Brain pericyte (primary cell): ENCODE data around the gene C7orf33.
"Not testable (repeated sequence)": the region's sequence is repeated elsewhere in the genome, so short reads cannot be mapped to it uniquely, and the experiment has no call there.

Experiments used
- DNase-seq: peaks from one replicate; pipeline ENCODE4 v3.0.0-alpha.2; 2012; ENCODE audit warnings: low read depth, low spot score

The C7orf33 gene

GRCh38 chr7:148590471-148590870 is at the start of gene C7orf33:
TSS of gene C7orf33 (plus strand) at chr7:148590766. CDS start at chr7:148590926, 160 bp downstream.
- DNase-seq = no peak

- DNase-seq = no peak
These were observed 48.6 kb upstream of the C7orf33 start for GRCh38 chr7:148541891-148542504.

- no peak for DNase-seq
These were observed 47.3 kb upstream of the C7orf33 start for GRCh38 chr7:148543302-148543701.

DNA sequence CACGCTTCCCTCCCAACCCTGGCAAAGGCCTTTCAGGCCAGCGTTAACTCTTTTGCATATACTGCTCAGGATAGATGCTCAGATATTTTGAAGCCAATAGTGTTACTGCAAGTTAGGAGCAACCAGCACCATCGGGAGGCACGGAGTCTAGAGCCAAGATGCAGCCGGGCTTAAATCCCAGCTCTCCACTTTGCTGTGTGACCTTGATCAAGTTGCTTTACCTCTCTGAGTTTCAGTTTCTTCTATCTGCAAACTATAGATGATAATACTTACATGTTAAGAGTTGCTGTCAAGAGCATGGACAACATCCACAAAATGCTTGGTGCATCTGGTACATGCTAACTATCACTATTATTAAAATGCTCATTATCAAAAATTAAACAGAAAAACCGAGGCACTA is 45.4 kb upstream of the C7orf33 start:
- DNase-seq = no peak

- DNase-seq = no peak
These were observed 44.6 kb upstream of the C7orf33 start for GRCh38 chr7:148545932-148546331.

- no peak for DNase-seq
These were observed 43.7 kb upstream of the C7orf33 start for GRCh38 chr7:148546857-148547256.

DNA sequence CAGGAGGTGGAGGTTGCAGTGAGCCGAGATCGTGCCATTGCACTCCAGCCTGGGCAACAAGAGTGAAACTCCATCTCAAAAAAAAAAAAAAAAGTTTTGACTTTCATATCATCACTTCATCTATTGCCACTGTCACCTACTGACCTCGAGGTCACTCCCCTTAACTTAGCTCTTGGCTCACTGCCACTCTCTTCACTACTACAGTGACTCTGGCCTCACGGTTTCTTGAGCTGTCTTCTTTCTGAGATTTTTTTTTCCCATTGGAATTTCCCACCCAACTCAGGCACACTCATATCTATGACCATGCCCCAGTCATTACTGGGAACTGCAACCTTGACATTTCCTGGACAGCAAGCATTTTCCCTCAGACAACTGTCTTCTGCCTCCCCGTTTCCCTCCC is 42.6 kb upstream of the C7orf33 start:
- DNase-seq = no peak

DNA sequence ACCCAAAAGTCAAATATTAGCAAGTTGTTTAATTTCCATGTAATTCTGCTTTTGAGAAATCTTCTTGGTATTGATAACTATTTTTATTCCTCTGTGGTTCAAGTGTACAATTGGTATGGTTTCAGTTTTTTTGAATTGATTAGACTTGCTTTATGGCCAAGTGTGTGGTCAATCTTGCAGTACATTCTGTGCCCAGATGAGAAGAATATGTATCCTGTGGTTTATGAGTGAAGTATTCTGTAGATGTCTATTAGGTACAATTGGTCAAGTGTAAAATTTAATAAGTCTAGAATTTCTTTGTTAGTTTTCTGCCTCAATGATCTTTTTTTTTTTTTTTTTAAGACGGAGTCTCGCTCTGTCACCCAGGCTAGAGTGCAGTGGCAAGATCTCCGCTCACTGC is 36.6 kb upstream of the C7orf33 start:
- DNase-seq = no peak

DNA sequence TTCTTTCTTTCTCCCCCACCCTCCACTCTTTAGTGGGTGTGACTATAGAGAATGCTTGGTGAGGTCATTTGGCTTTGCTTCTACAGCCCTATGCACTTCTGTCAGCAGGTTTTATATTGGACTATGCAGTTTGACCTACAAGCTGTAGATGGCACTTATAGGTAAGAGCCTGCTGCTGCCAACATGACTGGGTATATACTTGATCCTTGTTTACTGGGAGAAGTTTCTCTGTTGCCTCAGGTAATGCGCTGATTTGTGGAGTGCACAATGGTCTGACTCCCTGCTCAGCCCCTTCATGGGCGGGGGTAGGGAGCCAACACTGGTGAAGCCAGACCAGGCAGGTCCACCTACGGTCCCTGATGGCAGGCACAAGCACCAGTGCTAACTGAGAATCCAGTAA is 33.7 kb upstream of the C7orf33 start:
- no peak for DNase-seq

- DNase-seq = no peak
These were observed 31.7 kb upstream of the C7orf33 start for GRCh38 chr7:148558914-148559313.

- no peak for DNase-seq
These were observed 29.5 kb upstream of the C7orf33 start for GRCh38 chr7:148561099-148561498.

GRCh38 chr7:148563583-148564274 is 26.8 kb upstream of the C7orf33 start:
- no peak for DNase-seq

- DNase-seq = not testable (repeated sequence)
These were observed 26.2 kb upstream of the C7orf33 start for GRCh38 chr7:148564275-148564951.

GRCh38 chr7:148566736-148567135 is 23.8 kb upstream of the C7orf33 start:
- no peak for DNase-seq

GRCh38 chr7:148567524-148567923 is 23.0 kb upstream of the C7orf33 start:
- no peak for DNase-seq

- no peak for DNase-seq
These were observed 20.1 kb upstream of the C7orf33 start for GRCh38 chr7:148570510-148570909.

DNA sequence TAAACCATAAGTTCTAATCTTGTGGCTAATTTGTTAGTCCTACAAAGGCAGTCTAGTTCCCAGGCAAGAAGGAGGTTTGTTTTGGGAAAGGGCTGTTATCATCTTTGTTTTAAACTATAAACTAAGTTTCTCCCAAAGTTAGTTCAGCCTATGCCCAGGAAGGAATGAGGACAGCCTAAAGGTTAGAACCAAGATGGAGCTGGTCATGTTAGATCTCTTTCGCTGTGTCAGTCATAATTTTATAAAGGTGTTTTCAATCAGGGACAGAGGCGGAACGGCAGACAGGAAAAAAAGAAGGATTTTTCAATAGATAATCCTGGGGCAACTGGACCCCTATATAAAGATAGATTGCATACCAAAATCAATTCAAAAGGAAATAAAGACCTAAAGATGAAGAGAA is 19.6 kb upstream of the C7orf33 start:
- DNase-seq = not testable (repeated sequence)

DNA sequence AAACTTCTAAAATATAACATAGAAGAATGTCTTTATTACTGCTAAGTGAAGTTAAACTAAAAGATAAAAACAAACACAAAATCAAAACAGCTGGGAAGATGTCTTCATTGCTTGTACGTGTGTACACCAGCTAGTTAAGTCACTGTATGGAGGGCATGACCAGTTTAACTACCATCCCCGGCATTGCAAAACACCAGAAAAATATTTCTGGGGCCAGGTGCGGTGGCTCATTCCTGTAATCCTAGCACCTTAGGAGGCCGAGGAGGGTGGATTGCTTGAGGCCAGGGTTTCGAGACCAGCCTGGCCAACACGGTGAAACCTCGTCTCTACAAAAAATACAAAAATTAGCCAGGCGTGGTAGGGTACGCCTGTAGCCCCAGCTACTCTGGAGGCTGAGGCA is 19.2 kb upstream of the C7orf33 start:
- DNase-seq = no peak

DNA sequence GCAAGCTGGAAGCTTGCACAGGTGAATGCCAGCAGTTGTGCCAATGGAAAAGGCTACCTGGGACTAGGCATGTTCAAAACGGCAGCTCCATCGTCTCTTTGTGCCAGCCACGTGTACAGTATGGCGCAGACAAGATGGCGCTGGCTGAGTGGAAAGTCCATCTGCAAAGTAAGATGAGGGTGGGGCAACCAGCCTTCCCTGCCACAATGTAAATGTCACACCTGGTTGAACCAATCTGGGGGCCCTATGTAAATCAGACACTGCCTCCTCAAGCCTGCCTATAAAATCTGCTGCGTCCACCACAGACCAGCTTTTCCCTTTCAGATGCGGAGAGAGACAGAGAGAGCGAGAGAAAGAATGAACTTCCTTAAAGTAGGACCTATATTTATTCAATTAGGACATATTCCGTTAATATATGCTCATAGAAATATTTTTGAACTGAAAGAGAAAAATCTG is 18.5 kb upstream of the C7orf33 start:
- DNase-seq = no peak

- DNase-seq = not testable (repeated sequence)
These were observed 17.0 kb upstream of the C7orf33 start for GRCh38 chr7:148573581-148573980.

GRCh38 chr7:148575640-148576411 is 14.7 kb upstream of the C7orf33 start:
- peak; percentile 10 for DNase-seq

DNA sequence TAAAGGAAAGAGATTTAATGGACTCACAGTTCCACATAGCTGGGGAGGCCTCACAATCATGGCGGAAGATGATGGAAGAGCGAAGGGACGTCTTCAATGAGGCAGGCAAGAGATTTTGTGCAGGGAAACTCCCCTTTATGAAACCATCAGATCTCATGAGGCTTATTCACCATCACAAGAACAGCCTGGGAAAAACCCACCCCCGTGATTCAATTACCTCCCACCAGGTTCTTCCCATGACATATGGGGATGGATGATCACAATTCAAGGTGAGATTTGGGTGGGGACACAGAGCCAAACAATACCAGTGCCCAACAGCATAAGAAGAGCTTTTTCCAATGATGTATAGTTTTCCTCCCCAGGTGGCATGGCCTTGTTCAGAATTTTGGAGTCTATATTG is 11.2 kb upstream of the C7orf33 start:
- DNase-seq = no peak
